HG03442 (cell line): ENCODE results near the gene GUCY1B1.
A peak's percentile ranks its signal among the peaks of the same experiment; 100 is the strongest.
"Not testable (repeated sequence)": the region's sequence is repeated elsewhere in the genome, so short reads cannot be mapped to it uniquely, and the experiment has no call there.

Experiments
- ATAC-seq: cut with Tn5 transposase; IDR thresholded peaks from one replicate; pipeline ENCODE4 v1.9.1; 2021; ENCODE audit warnings: mild to moderate bottlenecking, moderate library complexity; ENCODE audit not compliant: unreplicated experiment

GUCY1B1 gene

GRCh38 chr4:155797581-155797980 lies 38.8 kb downstream of the GUCY1B1 start:
- not testable (repeated sequence) for ATAC-seq

- no peak for ATAC-seq
Observed at GRCh38 chr4:155799116-155799793, 40.4 kb downstream of the GUCY1B1 start.

GRCh38 chr4:155799794-155800123 lies 40.9 kb downstream of the GUCY1B1 start:
- ATAC-seq = no peak

- no peak for ATAC-seq
Observed at GRCh38 chr4:155800685-155801343, 42.0 kb downstream of the GUCY1B1 start.

- ATAC-seq = no peak
Observed at GRCh38 chr4:155802190-155802959, 43.6 kb downstream of the GUCY1B1 start.

- no peak for ATAC-seq
Observed at GRCh38 chr4:155805016-155805415, 46.2 kb downstream of the GUCY1B1 start.

DNA sequence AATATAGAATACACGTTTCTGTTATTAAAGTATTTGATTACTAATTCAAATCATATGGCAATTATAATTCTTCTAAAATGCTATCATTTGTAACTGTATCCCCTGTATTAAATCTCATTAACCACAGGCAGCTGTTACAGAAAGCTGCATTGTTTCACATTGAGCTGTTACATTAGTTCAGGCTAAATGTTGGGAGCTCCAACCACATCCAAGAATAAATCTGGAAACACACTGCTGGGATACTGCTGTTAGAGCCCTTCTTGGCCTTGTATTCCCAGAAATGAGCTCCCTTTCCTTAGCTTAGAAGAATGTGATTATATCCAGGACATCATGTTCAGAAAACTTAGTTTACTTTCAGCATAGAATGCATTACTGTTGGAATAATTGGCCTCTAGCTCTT lies 48.2 kb downstream of the GUCY1B1 start:
- ATAC-seq = no peak

GRCh38 chr4:155809835-155810234 lies 51.0 kb downstream of the GUCY1B1 start:
- ATAC-seq = peak; percentile 98

DNA sequence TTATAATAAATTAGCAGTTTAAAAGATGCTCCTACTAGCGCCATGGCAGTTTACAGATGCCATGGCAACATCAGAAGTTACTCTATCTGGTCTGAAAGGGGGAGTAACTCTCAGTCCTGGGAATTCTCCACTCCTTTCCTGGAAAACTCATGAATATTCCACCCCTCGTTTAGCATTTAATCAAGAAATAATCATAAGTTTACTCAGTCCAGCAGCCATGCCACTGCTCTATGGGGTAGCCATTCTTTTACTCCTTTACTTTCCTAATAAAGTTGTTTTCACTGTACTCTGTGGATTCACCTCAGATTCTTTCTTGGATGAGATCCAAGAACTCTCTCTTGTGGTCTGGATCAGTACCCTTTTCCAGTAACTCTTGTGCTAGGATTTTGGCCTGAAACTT lies 52.3 kb downstream of the GUCY1B1 start:
- ATAC-seq = no peak

DNA sequence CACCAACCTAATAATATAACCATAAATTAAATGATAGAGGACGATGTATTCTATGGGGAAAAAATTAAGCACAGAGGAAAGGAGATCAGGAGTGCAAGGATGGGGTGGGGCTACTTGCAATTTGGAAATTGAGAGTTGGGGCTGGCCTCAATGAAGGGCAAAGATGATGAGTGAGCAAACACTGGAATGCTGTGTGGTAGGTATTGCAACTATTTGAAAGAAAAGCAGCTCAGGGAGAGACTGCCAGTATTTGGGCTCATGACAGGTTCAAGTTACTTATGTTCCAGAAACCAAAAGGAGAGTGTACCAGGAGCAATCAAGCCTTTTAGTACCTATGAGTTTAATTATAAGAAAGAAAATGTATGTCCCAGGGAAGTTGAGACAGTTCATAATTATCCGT lies 59.8 kb downstream of the GUCY1B1 start:
- no peak for ATAC-seq

DNA sequence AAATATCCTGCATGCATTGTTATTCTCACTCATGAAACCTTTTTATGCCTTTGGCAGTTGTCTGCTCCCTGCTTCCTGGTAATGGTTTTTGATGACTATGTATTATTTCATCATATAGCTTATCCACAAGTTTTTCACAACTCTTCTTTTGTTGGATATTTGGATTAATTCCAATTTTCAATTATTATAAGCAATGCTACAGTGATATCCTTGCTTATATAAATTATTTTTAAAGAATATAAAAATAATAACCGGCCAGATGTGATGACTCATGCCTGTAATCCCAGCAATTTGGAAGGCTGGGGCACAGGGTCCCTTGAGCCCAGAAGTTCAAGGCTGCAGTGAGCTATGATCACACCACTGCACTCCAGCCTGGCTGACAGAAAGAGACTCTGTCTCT lies 60.2 kb downstream of the GUCY1B1 start:
- ATAC-seq = no peak

- no peak for ATAC-seq
Observed at GRCh38 chr4:155820887-155821518, 62.2 kb downstream of the GUCY1B1 start.

GRCh38 chr4:155822572-155822971 lies 63.8 kb downstream of the GUCY1B1 start:
- ATAC-seq = no peak

GRCh38 chr4:155828628-155829027 lies 69.8 kb downstream of the GUCY1B1 start:
- no peak for ATAC-seq

DNA sequence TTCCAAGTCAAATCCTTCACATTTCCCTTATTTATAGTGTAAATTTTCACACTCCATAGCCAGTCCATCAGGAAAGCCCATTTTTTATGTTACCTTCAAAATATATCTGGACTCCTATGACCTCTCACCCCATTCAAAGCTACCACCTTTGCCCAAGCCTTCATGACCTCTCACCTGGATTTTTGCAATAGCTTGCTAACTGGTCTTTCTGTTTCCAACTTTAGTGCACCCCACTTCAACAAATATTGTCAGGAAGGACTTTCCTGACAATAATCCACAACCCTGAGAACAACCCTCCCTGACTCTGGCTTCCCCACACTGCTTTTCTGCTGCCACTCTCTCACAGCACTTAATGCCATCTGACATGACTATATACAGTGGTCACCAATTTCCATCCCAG lies 73.8 kb downstream of the GUCY1B1 start:
- ATAC-seq = no peak

DNA sequence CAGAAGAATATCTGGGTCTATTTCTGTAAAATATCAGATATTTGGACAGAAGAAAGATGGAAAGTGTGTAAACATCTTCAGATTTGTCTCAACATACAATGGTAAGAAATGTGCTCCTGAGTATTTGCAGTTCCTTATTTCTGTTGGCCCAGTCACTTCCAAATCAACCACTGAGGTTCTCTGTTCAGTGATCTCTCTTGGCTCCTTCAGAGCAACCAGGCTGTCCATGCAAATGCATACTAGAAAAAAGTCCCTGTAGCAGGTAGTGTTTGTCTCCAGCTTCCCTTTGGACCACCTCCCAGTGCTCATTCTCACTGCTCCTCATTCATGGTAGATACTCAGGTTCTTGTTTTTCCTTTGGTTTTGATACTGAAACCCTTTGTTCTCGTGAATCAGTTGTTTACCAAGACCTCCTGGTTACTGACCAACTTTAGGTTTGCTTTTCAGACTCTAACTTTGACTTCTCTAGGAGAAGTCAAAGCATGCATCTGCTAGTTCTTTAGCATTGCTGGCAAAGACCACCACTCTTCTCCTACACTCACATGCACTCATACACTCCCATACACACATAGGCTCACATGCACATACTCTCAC lies 78.5 kb downstream of the GUCY1B1 start:
- ATAC-seq = peak; percentile 72

- ATAC-seq = no peak
Observed at GRCh38 chr4:155842080-155842479, 83.3 kb downstream of the GUCY1B1 start.

GRCh38 chr4:155846929-155847328 lies 88.1 kb downstream of the GUCY1B1 start:
- ATAC-seq = no peak

- no peak for ATAC-seq
Observed at GRCh38 chr4:155849042-155849441, 90.2 kb downstream of the GUCY1B1 start.

GRCh38 chr4:155853189-155853588 lies 94.4 kb downstream of the GUCY1B1 start:
- ATAC-seq = no peak

DNA sequence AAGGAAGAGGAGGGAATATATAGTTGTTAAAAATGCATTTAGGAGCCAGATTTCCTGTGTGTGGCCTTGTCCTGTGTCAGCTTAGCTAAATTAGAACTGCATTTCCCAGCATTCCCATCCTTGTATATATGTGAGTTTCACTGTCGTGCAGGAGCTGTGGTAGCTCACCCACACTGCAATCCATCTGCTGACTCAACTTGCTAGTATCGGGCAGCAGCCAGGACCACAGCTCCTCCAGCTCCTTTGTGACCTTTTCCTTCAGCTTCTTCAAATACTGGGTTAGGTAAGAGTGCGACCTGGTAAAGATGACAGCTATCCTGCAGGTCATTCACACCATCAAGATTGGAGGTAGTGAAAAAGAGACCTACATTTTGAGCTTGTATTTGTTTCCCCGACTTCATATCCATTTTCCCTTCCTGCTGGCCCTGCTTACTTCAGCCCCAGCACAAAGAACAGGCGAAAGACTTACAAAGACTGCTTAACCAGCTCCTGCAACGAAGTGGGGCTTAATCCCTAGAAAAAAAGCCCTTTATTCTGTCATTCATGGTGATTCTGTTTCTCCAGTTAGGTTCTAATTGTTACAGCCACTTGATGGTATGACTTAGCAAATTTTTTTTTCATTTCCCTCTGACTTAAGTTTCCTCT lies 95.9 kb downstream of the GUCY1B1 start:
- no peak for ATAC-seq
